GM13976 (cell line): Measurements from ENCODE around the gene WDR90.

ENCODE experiments used
- DNase-seq: peaks from one replicate; pipeline ENCODE4 v3.0.0; 2012; ENCODE audit warnings: low spot score
- CTCF ChIP-seq: IDR thresholded peaks from 2 replicates; pipeline ENCODE4 v1.5.1; 2012; ENCODE audit warnings: borderline replicate concordance, mild to moderate bottlenecking; ENCODE audit not compliant: insufficient read depth; ENCODE audit errors: extremely low read depth, missing control alignments, control extremely low read depth
- in situ Hi-C: fragments of 300-500 bp; cut with MboI; formaldehyde crosslinking; loops from one replicate; pipeline ENCODE4 v1.12.0; 2022; ENCODE audit warnings: low sequenced_read_pairs, mixed read lengths, inconsistent platforms; ENCODE audit not compliant: unreplicated experiment

The WDR90 gene

DNA sequence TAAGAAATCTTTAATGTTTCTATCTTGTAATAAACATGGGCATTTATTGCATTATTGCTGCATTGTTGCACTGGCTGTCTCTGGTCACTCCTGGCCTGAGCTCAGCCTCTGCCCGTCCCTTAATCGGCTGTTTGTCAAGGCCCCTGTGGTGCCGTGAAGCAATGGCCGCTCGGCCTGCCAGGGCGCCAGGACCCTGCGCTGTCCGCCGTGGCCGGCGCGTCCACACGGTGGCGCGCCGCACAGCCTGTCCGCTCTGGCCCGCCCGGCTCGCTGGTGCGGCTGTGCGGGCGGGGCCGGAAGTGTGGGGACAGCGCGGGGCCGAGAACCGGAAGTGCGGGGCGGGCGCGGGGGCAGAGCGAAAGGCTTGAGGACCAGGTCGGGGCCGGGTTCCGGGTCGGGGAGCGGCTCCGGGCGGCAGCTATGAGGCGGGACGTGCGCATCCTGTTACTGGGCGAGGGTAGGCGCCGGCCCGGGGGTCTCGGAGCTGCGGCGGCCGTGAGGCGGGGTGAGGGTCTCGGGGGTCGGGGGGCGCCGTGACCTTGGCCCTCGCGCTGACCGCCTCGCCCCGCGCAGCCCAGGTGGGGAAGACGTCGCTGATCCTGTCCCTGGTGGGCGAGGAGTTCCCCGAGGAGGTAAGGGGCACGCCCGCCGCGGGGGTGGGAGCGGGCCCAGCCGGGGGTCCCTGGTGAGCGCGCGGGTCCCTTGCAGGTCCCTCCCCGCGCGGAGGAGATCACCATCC is 18.8 kb downstream of the WDR90 start, which contains the start of gene RHOT2:
Gene RHOT2 (plus strand): TSS at position 353 of the 739 bp plus-strand sequence. CDS start 68 bp downstream, at position 421.
- in situ Hi-C loops = no loop called here
- DNase-seq = peak; percentile 95
- TF ChIP-seq CTCF = peak; percentile 99

DNA sequence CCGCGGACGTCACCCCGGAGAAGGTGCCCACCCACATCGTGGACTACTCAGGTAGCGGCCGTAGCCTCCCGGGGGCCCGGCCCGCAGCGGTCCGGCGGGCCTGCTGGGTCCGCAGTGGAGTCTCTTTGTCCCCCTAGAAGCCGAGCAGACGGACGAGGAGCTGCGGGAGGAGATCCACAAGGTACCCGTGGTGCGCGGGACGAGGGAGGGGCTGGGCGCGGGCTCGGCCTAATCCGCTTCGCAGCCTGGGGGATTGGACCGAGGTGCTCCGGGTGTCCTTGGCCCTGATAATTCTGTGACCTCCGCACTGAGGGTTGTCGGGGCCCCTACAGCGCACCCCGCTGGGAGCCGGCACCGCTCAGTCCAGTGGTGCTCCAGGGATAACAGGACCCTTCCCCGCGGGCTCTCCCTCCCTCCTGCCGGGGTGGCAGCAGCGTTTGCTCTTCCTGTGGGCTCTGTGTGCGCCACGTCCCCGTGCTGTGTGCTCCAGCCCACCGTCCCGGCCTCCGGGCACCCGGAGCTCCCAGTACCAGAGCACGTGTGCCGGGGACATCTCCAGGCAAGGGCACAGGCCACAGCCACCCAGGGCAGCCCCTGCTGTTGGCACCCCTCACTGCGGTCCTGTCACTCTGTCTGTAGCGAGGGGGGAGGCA is 19.5 kb downstream of the WDR90 start:
- no peak for DNase-seq
- in situ Hi-C loops = no loop called here
- TF ChIP-seq CTCF = no peak

DNA sequence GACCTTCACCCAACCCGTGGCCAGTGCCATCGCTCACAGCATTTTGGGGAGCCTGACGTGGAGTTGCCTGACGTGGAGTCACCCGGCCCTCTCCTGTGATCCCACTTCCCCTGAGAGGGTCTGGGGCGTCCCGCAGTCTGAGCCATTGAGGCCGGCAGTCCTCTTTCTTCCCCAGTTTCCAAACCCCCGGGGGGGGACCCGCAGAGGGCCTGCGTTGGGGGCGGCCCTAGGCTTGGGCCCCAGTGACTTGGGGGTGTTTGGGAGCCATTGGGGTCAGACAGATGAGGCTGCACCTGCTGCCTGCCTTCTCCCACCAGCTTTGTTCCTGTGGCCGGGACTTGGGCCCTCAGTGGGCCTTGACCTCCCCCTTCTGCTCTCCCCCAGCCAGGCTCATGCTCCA is 20.5 kb downstream of the WDR90 start:
- DNase-seq = no peak
- no peak for TF ChIP-seq CTCF
- in situ Hi-C loops = no loop called here

DNA sequence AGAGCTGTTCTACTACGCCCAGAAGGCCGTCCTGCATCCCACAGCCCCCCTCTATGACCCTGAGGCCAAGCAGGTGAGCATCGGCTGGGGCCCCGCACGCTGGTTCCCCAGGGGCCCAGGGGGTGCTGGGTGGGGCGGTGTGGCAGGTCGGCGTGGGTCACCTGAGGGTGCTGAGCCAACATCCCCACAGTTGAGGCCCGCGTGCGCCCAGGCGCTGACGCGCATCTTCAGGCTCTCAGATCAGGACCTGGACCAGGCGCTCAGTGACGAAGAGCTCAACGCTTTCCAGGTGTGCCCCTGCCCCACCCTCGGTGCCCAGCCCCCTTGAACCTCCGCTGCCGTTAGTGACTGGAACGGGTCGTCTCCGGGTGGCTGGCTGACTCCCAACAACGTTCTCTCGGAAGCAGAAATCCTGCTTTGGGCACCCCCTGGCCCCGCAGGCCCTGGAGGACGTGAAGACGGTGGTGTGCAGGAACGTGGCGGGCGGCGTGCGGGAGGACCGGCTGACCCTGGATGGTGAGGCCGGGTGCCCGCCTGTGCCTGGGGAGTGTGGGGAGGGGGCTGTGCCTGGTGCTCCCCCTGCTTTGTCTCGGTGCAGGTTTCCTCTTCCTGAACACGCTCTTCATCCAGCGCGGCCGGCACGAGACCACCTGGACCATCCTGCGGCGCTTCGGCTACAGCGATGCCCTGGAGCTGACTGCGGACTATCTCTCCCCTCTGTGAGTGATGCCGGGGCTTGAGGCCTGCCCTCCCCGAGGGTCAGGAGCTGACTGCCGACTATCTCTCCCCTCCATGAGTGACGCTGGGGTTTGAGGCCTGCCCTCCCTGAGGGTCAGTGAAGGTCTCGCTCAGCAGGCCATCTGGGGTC is 21.6 kb downstream of the WDR90 start:
- no peak for DNase-seq
- in situ Hi-C loops = no loop called here
- TF ChIP-seq CTCF = no peak

DNA sequence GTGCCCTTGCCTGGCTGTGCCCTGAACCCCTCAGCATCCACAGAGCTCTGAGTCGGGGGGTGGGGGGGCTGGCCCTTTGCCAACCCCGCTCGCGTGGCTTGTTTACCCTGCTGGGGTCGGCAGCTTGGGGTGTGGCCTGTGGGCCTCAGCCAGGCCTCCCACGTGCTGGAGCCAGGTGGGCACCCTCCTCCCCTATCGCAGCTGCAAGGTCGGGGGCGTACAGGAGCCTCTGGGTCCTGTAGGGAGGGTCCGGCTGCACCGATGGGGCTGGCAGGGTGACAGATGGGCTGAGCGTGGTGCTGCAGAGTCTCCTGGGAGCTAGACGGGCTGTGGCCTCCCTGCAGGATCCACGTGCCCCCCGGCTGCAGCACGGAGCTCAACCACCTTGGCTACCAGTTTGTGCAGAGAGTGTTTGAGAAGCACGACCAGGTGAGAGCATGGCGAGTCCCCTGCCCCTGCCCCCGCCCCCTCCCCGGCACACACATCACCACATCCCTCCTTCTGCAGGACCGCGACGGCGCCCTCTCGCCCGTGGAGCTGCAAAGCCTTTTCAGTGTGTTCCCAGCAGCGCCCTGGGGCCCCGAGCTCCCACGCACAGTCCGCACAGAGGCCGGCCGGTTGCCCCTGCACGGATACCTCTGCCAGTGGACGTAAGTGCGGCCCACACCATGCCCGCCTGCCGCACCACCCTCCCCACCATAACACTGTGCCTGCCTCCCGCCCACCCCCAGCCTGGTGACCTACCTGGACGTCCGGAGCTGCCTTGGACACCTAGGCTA is 22.4 kb downstream of the WDR90 start:
- DNase-seq = no peak
- no peak for TF ChIP-seq CTCF
- in situ Hi-C loops = no loop called here

DNA sequence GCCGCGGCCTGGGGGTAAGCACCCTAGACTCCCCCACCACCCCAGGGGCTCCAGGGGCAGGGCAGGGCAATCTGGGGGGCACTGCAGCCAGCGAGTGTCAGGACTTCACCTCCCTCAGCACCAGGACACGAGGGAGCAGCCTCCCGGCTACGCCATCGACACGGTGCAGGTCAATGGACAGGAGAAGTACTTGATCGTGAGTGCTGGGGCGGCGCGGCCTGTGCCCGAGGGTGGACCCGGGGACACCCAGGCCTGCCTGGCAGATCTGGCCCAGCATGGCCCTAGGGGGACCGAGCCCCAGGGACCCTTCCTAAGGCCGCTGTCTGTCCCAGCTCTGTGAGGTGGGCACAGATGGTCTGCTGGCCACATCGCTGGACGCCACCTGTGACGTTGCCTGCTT is 23.2 kb downstream of the WDR90 start:
- DNase-seq = no peak
- in situ Hi-C loops = no loop called here
- no peak for TF ChIP-seq CTCF
